HepG2 (cell line): ENCODE data around the gene MED12L. TPM values are rescaled to one million over a fixed set of nuclear protein-coding genes. Genes with fewer than 3 reads are reported as not detected.
A peak's percentile ranks its signal among the peaks of the same experiment; 100 is the strongest.
"Not testable (repeated sequence)": the region's sequence is repeated elsewhere in the genome, so short reads cannot be mapped to it uniquely, and the experiment has no call there.

Source experiments
- ATAC-seq: fragments of 200-7000 bp; cut with Tn5 transposase; 3 replicates; pipeline ENCODE4 v1.9.1; 2020; ENCODE audit warnings: mild to moderate bottlenecking, moderate library complexity
- BruUV-seq: library from RNA; stranded (reverse); fragments of 400-500 nt; replicated peaks from 2 replicates; lab custom pipeline; 2021; lab: Mats Ljungman, UMichigan
- CTCF ChIA-PET: fragments of 300-600 bp; formaldehyde crosslinking; extraction: SDS; loops from one replicate; lab custom pipeline; 2021; ENCODE audit warnings: low total read pairs, inconsistent platforms, low intra/inter-chr PET ratio; lab: Yijun Ruan, JAX
- POLR2A ChIA-PET: fragments of 350-600 bp; sonication (Branson Sonifier 250); formaldehyde crosslinking; loops from one replicate; lab custom pipeline; 2020; ENCODE audit warnings: antibody characterized with exemption, inconsistent platforms; lab: Yijun Ruan, JAX
- DNase-seq: peaks from one replicate; pipeline ENCODE4 v3.0.0-alpha.2; 2015; ENCODE audit warnings: low spot score
- FAIRE-seq: peaks from 3 replicates; lab custom pipeline; 2011; peaks lifted over from hg19 to GRCh38; lab: Jason Lieb, UNC
- H2AFZ ChIP-seq: one replicate; pipeline ENCODE4 v1.6.1; 2011; ENCODE audit warnings: low read length, inconsistent platforms
- H3K27ac ChIP-seq: fragments of 300-600 bp; 3 replicates; pipeline ENCODE4 v1.8.0; 2011; ENCODE audit warnings: mixed run types, mild to moderate bottlenecking, mixed read lengths, low read length, inconsistent platforms; ENCODE audit not compliant: insufficient read depth; ENCODE audit errors: extremely low read length
- H3K27me3 ChIP-seq, 2 experiments: fragments of 200-600 bp in 1 of 2; 2 replicates in 1 of 2; 3 replicates in 1 of 2; pipeline versions ENCODE4 v1.6.0 to v1.8.0; 2011; ENCODE audit warnings: low read length in 2 of 2, mild to moderate bottlenecking in 2 of 2, moderate library complexity in 2 of 2, inconsistent platforms in 1 of 2; ENCODE audit not compliant: insufficient read depth in 2 of 2, control insufficient read depth in 1 of 2
- H3K36me3 ChIP-seq, 2 experiments: fragments of 200-600 bp in 1 of 2; replicated peaks in 1 of 2; 2 replicates in 1 of 2; 3 replicates in 1 of 2; pipeline versions ENCODE4 v1.5.1 to v1.8.0; 2011; ENCODE audit warnings: low read length in 2 of 2, inconsistent platforms in 1 of 2; ENCODE audit not compliant: insufficient read depth in 2 of 2, control insufficient read depth in 1 of 2
- H3K4me1 ChIP-seq: 2 replicates; pipeline ENCODE4 v1.5.1; 2012; ENCODE audit warnings: low read length, inconsistent platforms; ENCODE audit not compliant: insufficient read depth
- H3K4me2 ChIP-seq: 2 replicates; pipeline ENCODE4 v1.6.0; 2011; ENCODE audit warnings: low read depth, low read length, inconsistent platforms
- H3K4me3 ChIP-seq, 3 experiments: fragments of 200-600 bp in 1 of 3; sonication (generic), shearing (Covaris generic) in 1 of 3; replicated peaks in 1 of 3; 2 replicates each; pipeline ENCODE4 v1.5.1; 2011 to 2016; ENCODE audit warnings: low read length in 3 of 3, inconsistent platforms in 2 of 3, low read depth in 2 of 3, mild to moderate bottlenecking in 2 of 3, control low read depth in 1 of 3, mixed read lengths in 1 of 3; ENCODE audit not compliant: insufficient read depth in 1 of 3
- H3K79me2 ChIP-seq: one replicate; pipeline ENCODE4 v1.6.1; 2011; ENCODE audit warnings: low read length, inconsistent platforms; ENCODE audit not compliant: insufficient read depth
- H3K9ac ChIP-seq: 2 replicates; pipeline ENCODE4 v1.6.0; 2011; ENCODE audit warnings: mild to moderate bottlenecking, low read depth, low read length, inconsistent platforms; ENCODE audit not compliant: insufficient read depth
- H3K9me3 ChIP-seq: 2 replicates; pipeline ENCODE4 v1.5.1; 2012; ENCODE audit warnings: mild to moderate bottlenecking, low read length
- H4K20me1 ChIP-seq: 2 replicates; pipeline ENCODE4 v1.6.0; 2011; ENCODE audit warnings: inconsistent platforms, mild to moderate bottlenecking, low read length, moderate library complexity; ENCODE audit not compliant: insufficient read depth
- FOXA1 ChIP-seq, 2 experiments: fragments of 450-650 bp in 1 of 2; sonication (generic) in 1 of 2; formaldehyde crosslinking in 1 of 2; IDR thresholded peaks; 2 replicates each; pipeline versions ENCODE4 v1.4.0 to v1.6.1; 2016 to 2020; ENCODE audit warnings: missing genetic modification reagents in 1 of 2
- FOXA3 ChIP-seq: IDR thresholded peaks from 2 replicates; pipeline ENCODE4 v1.6.1; 2016; ENCODE audit warnings: missing genetic modification reagents, missing compliant biosample characterization
- HOXA3 ChIP-seq: sonication (generic); formaldehyde crosslinking; IDR thresholded peaks from 2 replicates; pipeline ENCODE4 v1.5.0; 2020; ENCODE audit warnings: missing genetic modification reagents
- SALL1 ChIP-seq: sonication (generic); formaldehyde crosslinking; IDR thresholded peaks from 2 replicates; pipeline ENCODE4 v1.8.0; 2022; ENCODE audit warnings: mild to moderate bottlenecking, missing genetic modification reagents
- WGBS: methylation state at CpG from one replicate; pipeline ENCODE4 v1.1.6; 2017; ENCODE audit warnings: low lambda C conversion rate; 5-methylcytosine and 5-hydroxymethylcytosine counted together
- in situ Hi-C: cut with HindIII; loops from 2 replicates; pipeline ENCODE4 v1.10.0; 2017; ENCODE audit warnings: low pct_unique_long_range_greater_than_20kb; ENCODE audit not compliant: extremely low pct_ligation_motif_present
- intact Hi-C: fragments of 100-400 bp; cut with micrococcal nuclease; formaldehyde crosslinking; loops from one replicate; pipeline ENCODE4 v1.10.0; 2022; ENCODE audit not compliant: unreplicated experiment
- polyA plus RNA-seq, 8 experiments: library from polyadenylated mRNA; depleted of rRNA in 3 of 8; stranded (reverse) in 7 of 8; unstranded in 1 of 8; fragments of >200 nt; fragmentation: Illumina TruSeq in 4 of 8; extraction: Trizol in 4 of 8; gene quantifications; 2 replicates each; pipeline versions ENCODE4 v1.2.1 to v1.2.3, GENCODE V29; 2011 to 2016; ENCODE audit warnings: low read depth in 4 of 8, missing spikeins in 1 of 8, mixed read lengths in 1 of 8; ENCODE audit not compliant: insufficient read depth in 1 of 8
- total RNA-seq, 5 experiments: library from RNA; depleted of rRNA; stranded (reverse); fragments of >200 nt; fragmentation: Illumina TruSeq; extraction: Trizol; gene quantifications; 2 replicates each; pipeline ENCODE4 v1.2.3, GENCODE V29; 2016; ENCODE audit warnings: low read depth in 1 of 5
- TF ChIP-seq, protein P1 (sequence below): IDR thresholded peaks from 2 replicates; pipeline ENCODE4 v1.4.0; 2020; ENCODE audit warnings: mild to moderate bottlenecking, missing genetic modification reagents
- TF ChIP-seq, protein P2 (sequence below): sonication (generic); formaldehyde crosslinking; IDR thresholded peaks from 2 replicates; pipeline ENCODE4 v1.4.0; 2020; ENCODE audit warnings: missing genetic modification reagents, borderline replicate concordance

MED12L gene
- total and polyA plus RNA-seq, 2 of the 13 experiments (the other 11 are each of a cell fraction or from before 2014, with no cell fraction given) = 0.07 to 0.64 TPM

DNA sequence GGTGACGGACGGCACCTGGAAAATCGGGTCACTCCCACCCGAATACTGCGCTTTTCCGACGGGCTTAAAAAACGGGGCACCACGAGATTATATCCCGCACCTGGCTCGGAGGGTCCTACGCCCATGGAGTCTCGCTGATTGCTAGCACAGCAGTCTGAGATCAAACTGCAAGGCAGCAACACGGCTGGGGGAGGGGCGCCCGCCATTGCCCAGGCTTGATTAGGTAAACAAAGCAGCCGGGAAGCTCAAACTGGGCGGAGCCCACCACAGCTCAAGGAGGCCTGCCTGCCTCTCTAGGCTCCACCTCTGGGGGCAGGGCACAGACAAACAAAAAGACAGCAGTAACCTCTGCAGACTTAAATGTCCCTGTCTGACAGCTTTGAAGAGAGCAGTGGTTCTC, 156.5 kb downstream of the MED12L start:
- CTCF ChIA-PET; ATAC-seq; H3K27me3 ChIP-seq; FAIRE-seq; H3K27ac ChIP-seq; H3K4me1 ChIP-seq; in situ Hi-C loops; H4K20me1 ChIP-seq; POLR2A ChIA-PET; H3K36me3 ChIP-seq; TF ChIP-seq FOXA1 (IDR thresholded peaks at IDR 0.05): not testable (repeated sequence)
- 77% methylated on average over 13 of the region's 18 CpGs for WGBS
- TF ChIP-seq HOXA3 (CRISPR knock-in tag) (0 out of 2 replicates have a peak, but pooled peaks have one; percentile 22), SALL1 (CRISPR knock-in tag) (0 out of 2 replicates have a peak, but pooled peaks have one; percentile 11), FOXA3 (CRISPR knock-in tag) (peak; percentile 34; the same call in 1 of the 2 replicates), FOXA1 (CRISPR knock-in tag; IDR thresholded peaks at IDR 0.05) (peak; percentile 70)
- TF ChIP-seq, protein P1, sequence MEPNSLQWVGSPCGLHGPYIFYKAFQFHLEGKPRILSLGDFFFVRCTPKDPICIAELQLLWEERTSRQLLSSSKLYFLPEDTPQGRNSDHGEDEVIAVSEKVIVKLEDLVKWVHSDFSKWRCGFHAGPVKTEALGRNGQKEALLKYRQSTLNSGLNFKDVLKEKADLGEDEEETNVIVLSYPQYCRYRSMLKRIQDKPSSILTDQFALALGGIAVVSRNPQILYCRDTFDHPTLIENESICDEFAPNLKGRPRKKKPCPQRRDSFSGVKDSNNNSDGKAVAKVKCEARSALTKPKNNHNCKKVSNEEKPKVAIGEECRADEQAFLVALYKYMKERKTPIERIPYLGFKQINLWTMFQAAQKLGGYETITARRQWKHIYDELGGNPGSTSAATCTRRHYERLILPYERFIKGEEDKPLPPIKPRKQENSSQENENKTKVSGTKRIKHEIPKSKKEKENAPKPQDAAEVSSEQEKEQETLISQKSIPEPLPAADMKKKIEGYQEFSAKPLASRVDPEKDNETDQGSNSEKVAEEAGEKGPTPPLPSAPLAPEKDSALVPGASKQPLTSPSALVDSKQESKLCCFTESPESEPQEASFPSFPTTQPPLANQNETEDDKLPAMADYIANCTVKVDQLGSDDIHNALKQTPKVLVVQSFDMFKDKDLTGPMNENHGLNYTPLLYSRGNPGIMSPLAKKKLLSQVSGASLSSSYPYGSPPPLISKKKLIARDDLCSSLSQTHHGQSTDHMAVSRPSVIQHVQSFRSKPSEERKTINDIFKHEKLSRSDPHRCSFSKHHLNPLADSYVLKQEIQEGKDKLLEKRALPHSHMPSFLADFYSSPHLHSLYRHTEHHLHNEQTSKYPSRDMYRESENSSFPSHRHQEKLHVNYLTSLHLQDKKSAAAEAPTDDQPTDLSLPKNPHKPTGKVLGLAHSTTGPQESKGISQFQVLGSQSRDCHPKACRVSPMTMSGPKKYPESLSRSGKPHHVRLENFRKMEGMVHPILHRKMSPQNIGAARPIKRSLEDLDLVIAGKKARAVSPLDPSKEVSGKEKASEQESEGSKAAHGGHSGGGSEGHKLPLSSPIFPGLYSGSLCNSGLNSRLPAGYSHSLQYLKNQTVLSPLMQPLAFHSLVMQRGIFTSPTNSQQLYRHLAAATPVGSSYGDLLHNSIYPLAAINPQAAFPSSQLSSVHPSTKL (CRISPR knock-in tag) = peak; percentile 18; the same call in 1 of the 2 replicates
- TF ChIP-seq, protein P2, sequence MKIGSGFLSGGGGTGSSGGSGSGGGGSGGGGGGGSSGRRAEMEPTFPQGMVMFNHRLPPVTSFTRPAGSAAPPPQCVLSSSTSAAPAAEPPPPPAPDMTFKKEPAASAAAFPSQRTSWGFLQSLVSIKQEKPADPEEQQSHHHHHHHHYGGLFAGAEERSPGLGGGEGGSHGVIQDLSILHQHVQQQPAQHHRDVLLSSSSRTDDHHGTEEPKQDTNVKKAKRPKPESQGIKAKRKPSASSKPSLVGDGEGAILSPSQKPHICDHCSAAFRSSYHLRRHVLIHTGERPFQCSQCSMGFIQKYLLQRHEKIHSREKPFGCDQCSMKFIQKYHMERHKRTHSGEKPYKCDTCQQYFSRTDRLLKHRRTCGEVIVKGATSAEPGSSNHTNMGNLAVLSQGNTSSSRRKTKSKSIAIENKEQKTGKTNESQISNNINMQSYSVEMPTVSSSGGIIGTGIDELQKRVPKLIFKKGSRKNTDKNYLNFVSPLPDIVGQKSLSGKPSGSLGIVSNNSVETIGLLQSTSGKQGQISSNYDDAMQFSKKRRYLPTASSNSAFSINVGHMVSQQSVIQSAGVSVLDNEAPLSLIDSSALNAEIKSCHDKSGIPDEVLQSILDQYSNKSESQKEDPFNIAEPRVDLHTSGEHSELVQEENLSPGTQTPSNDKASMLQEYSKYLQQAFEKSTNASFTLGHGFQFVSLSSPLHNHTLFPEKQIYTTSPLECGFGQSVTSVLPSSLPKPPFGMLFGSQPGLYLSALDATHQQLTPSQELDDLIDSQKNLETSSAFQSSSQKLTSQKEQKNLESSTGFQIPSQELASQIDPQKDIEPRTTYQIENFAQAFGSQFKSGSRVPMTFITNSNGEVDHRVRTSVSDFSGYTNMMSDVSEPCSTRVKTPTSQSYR (CRISPR knock-in tag) = peak; percentile 81
- TF ChIP-seq, all 625 proteins: peak for 6; not testable (repeated sequence) for 619
- H2AFZ ChIP-seq, H3K4me2 ChIP-seq, DNase-seq, H3K4me3 ChIP-seq, H3K79me2 ChIP-seq, BruUV-seq, intact Hi-C loops, H3K9me3 ChIP-seq, H3K9ac ChIP-seq: not testable (repeated sequence)
